GM12878 (cell line): ENCODE results near the gene TBXAS1. TPM values are rescaled to one million over a fixed set of nuclear protein-coding genes. Genes with fewer than 3 reads are reported as not detected.
A peak's percentile ranks its signal among the peaks of the same experiment; 100 is the strongest.

ENCODE experiments used
- ASH2L ChIP-seq: fragments of 300-600, 200-600 bp; sonication (generic); IDR thresholded peaks from 2 replicates; pipeline ENCODE4 v1.6.1; 2017; ENCODE audit warnings: low read depth, mild to moderate bottlenecking, borderline replicate concordance
- BACH1 ChIP-seq: fragments of 450-650 bp; IDR thresholded peaks from 2 replicates; pipeline ENCODE4 v1.6.1; 2017; ENCODE audit warnings: mild to moderate bottlenecking, borderline replicate concordance
- BRCA1 ChIP-seq: IDR thresholded peaks from 2 replicates; pipeline ENCODE4 v1.6.1; 2011; ENCODE audit warnings: low read depth, low read length, improper control_type of control experiment
- CREB1 ChIP-seq: IDR thresholded peaks from 2 replicates; pipeline ENCODE4 v1.6.1; 2012; ENCODE audit warnings: low read depth, mild to moderate bottlenecking, inconsistent platforms
- EZH2 ChIP-seq: IDR thresholded peaks from 2 replicates; pipeline ENCODE4 v1.6.1; 2012; ENCODE audit warnings: low read depth, mild to moderate bottlenecking, control low read depth, inconsistent platforms, low read length, borderline replicate concordance; ENCODE audit not compliant: control insufficient read depth
- FOXM1 ChIP-seq: IDR thresholded peaks from 2 replicates; pipeline ENCODE4 v1.6.1; 2012; ENCODE audit warnings: low read depth, mild to moderate bottlenecking, inconsistent platforms, low read length, moderate library complexity
- IRF4 ChIP-seq: IDR thresholded peaks from 2 replicates; pipeline ENCODE4 v1.6.1; 2011; ENCODE audit warnings: low read depth, low read length
- MTA3 ChIP-seq: IDR thresholded peaks from 2 replicates; pipeline ENCODE4 v1.6.1; 2012; ENCODE audit warnings: low read length, inconsistent platforms, borderline replicate concordance
- MYC ChIP-seq: IDR thresholded peaks from 2 replicates; pipeline ENCODE4 v1.6.1; 2011; ENCODE audit warnings: mild to moderate bottlenecking, low read length, moderate library complexity, inconsistent platforms; ENCODE audit not compliant: insufficient read depth, insufficient replicate concordance, insufficient read length, severe bottlenecking
- NFIC ChIP-seq: IDR thresholded peaks from 2 replicates; pipeline ENCODE4 v1.6.1; 2012; ENCODE audit warnings: low read depth, mild to moderate bottlenecking, inconsistent platforms, low read length, moderate library complexity
- POLR2AphosphoS2 ChIP-seq: IDR thresholded peaks from 2 replicates; pipeline ENCODE4 v1.6.1; 2011; ENCODE audit warnings: low read depth, mild to moderate bottlenecking, low read length, improper control_type of control experiment, moderate library complexity
- POU2F2 ChIP-seq: IDR thresholded peaks from 3 replicates; pipeline ENCODE4 v1.6.1; 2011; ENCODE audit warnings: low read depth, mild to moderate bottlenecking, low read length, borderline replicate concordance
- RFX5 ChIP-seq: IDR thresholded peaks from 2 replicates; pipeline ENCODE4 v1.6.1; 2011; ENCODE audit warnings: low read depth, low read length, improper control_type of control experiment
- SMAD5 ChIP-seq: IDR thresholded peaks from 2 replicates; pipeline ENCODE4 v1.6.1; 2016; ENCODE audit warnings: antibody characterized with exemption, low read depth
- SMARCA5 ChIP-seq: fragments of 450-650 bp; IDR thresholded peaks from 2 replicates; pipeline ENCODE4 v1.6.1; 2017; ENCODE audit warnings: mild to moderate bottlenecking
- SP1 ChIP-seq: IDR thresholded peaks from one replicate; pipeline ENCODE4 v1.6.1; 2011; ENCODE audit warnings: low read depth, low read length
- SRF ChIP-seq, 2 experiments: IDR thresholded peaks; 2 replicates each; pipeline ENCODE4 v1.6.1; 2011; ENCODE audit warnings: low read depth in 2 of 2, low read length in 2 of 2, mild to moderate bottlenecking in 1 of 2, moderate library complexity in 1 of 2
- polyA plus RNA-seq, 11 experiments: library from polyadenylated mRNA; depleted of rRNA in 4 of 11; unstranded in 6 of 11; stranded (reverse) in 5 of 11; fragments of >200 nt; fragmentation: Nextera tagmentation in 4 of 11; fragmentation: Illumina TruSeq in 1 of 11; extraction: Ambion mirVana in 4 of 11; extraction: Trizol in 1 of 11; gene quantifications; 1 replicate in 1 of 11; 2 replicates in 10 of 11; pipeline versions ENCODE4 v1.2.1 to v1.2.3, GENCODE V29; 2011 to 2016; ENCODE audit warnings: inconsistent platforms in 2 of 11, missing spikeins in 2 of 11, low read depth in 1 of 11
- total RNA-seq, 4 experiments: library from RNA; depleted of rRNA in 3 of 4; stranded (reverse); fragments of >200 nt in 3 of 4; fragmentation: Illumina TruSeq in 1 of 4; extraction: Trizol in 1 of 4; gene quantifications; 2 replicates each; pipeline versions ENCODE4 v1.2.1 to v1.2.3, GENCODE V29; 2013 to 2021
- TF ChIP-seq, protein P1 (sequence below): fragments of 150-350 bp; IDR thresholded peaks from 2 replicates; pipeline ENCODE4 v1.6.1; 2016; ENCODE audit warnings: low read depth, low read length
- TF ChIP-seq, protein P2 (sequence below): fragments of 450-650 bp; IDR thresholded peaks from 2 replicates; pipeline ENCODE4 v1.6.1; 2017; ENCODE audit warnings: antibody characterized with exemption, mild to moderate bottlenecking, moderate library complexity
- TF ChIP-seq, protein P3 (sequence below): IDR thresholded peaks from 2 replicates; pipeline ENCODE4 v1.6.1; 2011; ENCODE audit warnings: borderline replicate concordance, low read depth, mild to moderate bottlenecking, moderate library complexity, mixed read lengths, low read length; ENCODE audit not compliant: insufficient read depth; ENCODE audit errors: extremely low read length
- TF ChIP-seq, protein P4 (sequence below): fragments of 450-650 bp; IDR thresholded peaks from 2 replicates; pipeline ENCODE4 v1.6.1; 2017; ENCODE audit warnings: mild to moderate bottlenecking, moderate library complexity

TBXAS1 gene
- total and polyA plus RNA-seq, 10 of the 15 experiments (the other 5 are each of a cell fraction or from before 2014, with no cell fraction given) = 1.5 to 32.7 (median 16.3) TPM

DNA sequence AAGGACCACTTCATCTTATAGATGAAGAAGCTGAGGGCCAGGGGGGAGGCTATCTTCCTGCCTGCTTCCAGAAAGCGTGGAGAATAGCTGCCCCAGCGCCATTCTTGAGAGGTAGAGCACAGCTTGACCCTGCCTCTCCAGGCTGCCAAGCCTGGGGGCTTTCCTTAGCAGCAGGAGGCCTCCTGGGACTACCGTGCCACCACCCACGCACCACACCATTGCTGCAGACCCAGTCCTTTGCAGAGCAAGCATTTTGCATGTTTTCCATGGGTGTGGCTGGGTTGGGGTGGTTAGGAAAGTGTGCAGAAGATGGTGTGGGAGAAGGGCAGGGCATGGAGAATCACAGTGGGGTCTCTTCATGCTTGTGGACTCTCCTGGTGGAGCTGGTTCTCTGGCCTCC, 64.9 kb downstream of the TBXAS1 start (continued):
- TF ChIP-seq, protein P1, sequence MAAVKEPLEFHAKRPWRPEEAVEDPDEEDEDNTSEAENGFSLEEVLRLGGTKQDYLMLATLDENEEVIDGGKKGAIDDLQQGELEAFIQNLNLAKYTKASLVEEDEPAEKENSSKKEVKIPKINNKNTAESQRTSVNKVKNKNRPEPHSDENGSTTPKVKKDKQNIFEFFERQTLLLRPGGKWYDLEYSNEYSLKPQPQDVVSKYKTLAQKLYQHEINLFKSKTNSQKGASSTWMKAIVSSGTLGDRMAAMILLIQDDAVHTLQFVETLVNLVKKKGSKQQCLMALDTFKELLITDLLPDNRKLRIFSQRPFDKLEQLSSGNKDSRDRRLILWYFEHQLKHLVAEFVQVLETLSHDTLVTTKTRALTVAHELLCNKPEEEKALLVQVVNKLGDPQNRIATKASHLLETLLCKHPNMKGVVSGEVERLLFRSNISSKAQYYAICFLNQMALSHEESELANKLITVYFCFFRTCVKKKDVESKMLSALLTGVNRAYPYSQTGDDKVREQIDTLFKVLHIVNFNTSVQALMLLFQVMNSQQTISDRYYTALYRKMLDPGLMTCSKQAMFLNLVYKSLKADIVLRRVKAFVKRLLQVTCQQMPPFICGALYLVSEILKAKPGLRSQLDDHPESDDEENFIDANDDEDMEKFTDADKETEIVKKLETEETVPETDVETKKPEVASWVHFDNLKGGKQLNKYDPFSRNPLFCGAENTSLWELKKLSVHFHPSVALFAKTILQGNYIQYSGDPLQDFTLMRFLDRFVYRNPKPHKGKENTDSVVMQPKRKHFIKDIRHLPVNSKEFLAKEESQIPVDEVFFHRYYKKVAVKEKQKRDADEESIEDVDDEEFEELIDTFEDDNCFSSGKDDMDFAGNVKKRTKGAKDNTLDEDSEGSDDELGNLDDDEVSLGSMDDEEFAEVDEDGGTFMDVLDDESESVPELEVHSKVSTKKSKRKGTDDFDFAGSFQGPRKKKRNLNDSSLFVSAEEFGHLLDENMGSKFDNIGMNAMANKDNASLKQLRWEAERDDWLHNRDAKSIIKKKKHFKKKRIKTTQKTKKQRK = no peak
- no peak; the same call in 1 of the 2 replicates for TF ChIP-seq BACH1
- TF ChIP-seq, protein P2, sequence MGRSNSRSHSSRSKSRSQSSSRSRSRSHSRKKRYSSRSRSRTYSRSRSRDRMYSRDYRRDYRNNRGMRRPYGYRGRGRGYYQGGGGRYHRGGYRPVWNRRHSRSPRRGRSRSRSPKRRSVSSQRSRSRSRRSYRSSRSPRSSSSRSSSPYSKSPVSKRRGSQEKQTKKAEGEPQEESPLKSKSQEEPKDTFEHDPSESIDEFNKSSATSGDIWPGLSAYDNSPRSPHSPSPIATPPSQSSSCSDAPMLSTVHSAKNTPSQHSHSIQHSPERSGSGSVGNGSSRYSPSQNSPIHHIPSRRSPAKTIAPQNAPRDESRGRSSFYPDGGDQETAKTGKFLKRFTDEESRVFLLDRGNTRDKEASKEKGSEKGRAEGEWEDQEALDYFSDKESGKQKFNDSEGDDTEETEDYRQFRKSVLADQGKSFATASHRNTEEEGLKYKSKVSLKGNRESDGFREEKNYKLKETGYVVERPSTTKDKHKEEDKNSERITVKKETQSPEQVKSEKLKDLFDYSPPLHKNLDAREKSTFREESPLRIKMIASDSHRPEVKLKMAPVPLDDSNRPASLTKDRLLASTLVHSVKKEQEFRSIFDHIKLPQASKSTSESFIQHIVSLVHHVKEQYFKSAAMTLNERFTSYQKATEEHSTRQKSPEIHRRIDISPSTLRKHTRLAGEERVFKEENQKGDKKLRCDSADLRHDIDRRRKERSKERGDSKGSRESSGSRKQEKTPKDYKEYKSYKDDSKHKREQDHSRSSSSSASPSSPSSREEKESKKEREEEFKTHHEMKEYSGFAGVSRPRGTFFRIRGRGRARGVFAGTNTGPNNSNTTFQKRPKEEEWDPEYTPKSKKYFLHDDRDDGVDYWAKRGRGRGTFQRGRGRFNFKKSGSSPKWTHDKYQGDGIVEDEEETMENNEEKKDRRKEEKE = no peak
- TF ChIP-seq SP1 = no peak
- TF ChIP-seq SRF (IDR thresholded peaks at IDR 0.05; ENCODE audit: low read depth in 2 of 2, low read length in 2 of 2) = no peak
- TF ChIP-seq EZH2 = no peak
- TF ChIP-seq MYC = no peak
- no peak for TF ChIP-seq CREB1
- TF ChIP-seq BRCA1 = no peak
- TF ChIP-seq POU2F2 = 0 out of 3 replicates have a peak, but pooled peaks have one; percentile 33
- TF ChIP-seq POLR2AphosphoS2 = no peak
- no peak for TF ChIP-seq NFIC
- TF ChIP-seq, protein P3, sequence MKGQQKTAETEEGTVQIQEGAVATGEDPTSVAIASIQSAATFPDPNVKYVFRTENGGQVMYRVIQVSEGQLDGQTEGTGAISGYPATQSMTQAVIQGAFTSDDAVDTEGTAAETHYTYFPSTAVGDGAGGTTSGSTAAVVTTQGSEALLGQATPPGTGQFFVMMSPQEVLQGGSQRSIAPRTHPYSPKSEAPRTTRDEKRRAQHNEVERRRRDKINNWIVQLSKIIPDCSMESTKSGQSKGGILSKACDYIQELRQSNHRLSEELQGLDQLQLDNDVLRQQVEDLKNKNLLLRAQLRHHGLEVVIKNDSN = no peak
- no peak for TF ChIP-seq FOXM1
- TF ChIP-seq RFX5 = no peak
- no peak for TF ChIP-seq SMAD5
- TF ChIP-seq SMARCA5 = no peak
- TF ChIP-seq, protein P4, sequence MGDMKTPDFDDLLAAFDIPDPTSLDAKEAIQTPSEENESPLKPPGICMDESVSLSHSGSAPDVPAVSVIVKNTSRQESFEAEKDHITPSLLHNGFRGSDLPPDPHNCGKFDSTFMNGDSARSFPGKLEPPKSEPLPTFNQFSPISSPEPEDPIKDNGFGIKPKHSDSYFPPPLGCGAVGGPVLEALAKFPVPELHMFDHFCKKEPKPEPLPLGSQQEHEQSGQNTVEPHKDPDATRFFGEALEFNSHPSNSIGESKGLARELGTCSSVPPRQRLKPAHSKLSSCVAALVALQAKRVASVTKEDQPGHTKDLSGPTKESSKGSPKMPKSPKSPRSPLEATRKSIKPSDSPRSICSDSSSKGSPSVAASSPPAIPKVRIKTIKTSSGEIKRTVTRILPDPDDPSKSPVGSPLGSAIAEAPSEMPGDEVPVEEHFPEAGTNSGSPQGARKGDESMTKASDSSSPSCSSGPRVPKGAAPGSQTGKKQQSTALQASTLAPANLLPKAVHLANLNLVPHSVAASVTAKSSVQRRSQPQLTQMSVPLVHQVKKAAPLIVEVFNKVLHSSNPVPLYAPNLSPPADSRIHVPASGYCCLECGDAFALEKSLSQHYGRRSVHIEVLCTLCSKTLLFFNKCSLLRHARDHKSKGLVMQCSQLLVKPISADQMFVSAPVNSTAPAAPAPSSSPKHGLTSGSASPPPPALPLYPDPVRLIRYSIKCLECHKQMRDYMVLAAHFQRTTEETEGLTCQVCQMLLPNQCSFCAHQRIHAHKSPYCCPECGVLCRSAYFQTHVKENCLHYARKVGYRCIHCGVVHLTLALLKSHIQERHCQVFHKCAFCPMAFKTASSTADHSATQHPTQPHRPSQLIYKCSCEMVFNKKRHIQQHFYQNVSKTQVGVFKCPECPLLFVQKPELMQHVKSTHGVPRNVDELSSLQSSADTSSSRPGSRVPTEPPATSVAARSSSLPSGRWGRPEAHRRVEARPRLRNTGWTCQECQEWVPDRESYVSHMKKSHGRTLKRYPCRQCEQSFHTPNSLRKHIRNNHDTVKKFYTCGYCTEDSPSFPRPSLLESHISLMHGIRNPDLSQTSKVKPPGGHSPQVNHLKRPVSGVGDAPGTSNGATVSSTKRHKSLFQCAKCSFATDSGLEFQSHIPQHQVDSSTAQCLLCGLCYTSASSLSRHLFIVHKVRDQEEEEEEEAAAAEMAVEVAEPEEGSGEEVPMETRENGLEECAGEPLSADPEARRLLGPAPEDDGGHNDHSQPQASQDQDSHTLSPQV = no peak
- TF ChIP-seq MTA3 = no peak
- TF ChIP-seq ASH2L = no peak
- no peak for TF ChIP-seq IRF4
